ENCODE results near the gene DPEP2.

DNA sequence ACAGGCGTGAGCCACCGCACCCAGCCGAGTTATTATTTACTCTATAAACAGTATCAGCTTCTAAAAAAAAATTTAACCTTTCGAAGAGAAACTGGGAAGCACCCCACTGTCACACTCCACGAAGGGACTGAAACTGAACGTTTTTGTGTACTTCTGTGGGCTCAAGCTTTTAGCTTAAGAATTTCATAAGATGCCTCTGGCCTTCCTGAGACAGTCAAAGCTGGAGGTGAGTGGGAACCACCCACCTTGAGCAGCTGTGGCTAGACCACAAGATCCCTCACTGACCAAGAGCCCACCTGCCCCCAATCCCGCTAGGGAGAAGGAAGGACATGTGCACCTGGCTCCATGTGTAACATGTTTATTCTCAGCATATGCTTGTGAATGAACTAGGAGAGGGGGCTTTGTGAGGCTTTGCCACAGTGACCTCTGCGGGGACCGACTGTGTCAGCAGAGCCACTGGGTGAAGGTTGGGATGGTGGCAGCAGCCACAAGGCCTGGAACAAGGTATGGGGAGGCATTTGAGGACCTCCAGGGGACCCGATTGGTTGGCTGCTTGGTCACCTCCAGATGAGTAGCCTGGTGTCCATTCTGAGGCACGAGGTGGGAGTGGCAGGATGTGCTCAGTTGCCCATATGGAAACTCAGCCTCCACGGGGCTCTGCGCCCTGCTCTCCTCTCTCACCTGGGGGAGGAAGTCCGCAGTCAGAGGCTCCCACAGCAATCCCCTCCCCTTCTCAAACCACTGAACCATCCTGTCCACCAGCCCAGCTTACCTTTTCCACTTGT is 23.8 kb downstream of the DPEP2 start:
- TF ChIP-seq, protein P1, sequence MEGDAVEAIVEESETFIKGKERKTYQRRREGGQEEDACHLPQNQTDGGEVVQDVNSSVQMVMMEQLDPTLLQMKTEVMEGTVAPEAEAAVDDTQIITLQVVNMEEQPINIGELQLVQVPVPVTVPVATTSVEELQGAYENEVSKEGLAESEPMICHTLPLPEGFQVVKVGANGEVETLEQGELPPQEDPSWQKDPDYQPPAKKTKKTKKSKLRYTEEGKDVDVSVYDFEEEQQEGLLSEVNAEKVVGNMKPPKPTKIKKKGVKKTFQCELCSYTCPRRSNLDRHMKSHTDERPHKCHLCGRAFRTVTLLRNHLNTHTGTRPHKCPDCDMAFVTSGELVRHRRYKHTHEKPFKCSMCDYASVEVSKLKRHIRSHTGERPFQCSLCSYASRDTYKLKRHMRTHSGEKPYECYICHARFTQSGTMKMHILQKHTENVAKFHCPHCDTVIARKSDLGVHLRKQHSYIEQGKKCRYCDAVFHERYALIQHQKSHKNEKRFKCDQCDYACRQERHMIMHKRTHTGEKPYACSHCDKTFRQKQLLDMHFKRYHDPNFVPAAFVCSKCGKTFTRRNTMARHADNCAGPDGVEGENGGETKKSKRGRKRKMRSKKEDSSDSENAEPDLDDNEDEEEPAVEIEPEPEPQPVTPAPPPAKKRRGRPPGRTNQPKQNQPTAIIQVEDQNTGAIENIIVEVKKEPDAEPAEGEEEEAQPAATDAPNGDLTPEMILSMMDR (IDR thresholded peaks at IDR 0.05; ENCODE audit: low read length): no peak
- TF ChIP-seq EZH2 (IDR thresholded peaks at IDR 0.05; ENCODE audit: borderline replicate concordance, low read length): no peak
